MCF 10A (cell line): ENCODE data around the gene MEGF9. TPM values are rescaled to one million over a fixed set of nuclear protein-coding genes. Genes with fewer than 3 reads are reported as not detected.

Source experiments
- BruUV-seq: library from RNA; stranded (reverse); fragments of 400-500 nt; replicated peaks from 2 replicates; lab custom pipeline; 2021; lab: Mats Ljungman, UMichigan
- CTCF ChIA-PET: fragments of 300-600 bp; sonication (Branson Sonifier 250); formaldehyde crosslinking; extraction: SDS; loops from one replicate; lab custom pipeline; 2021; ENCODE audit warnings: antibody characterized with exemption, inconsistent platforms; lab: Yijun Ruan, JAX
- POLR2A ChIA-PET: fragments of 300-600, 350-650 bp; sonication (Branson Sonifier 250); formaldehyde crosslinking; extraction: SDS; loops from one replicate; lab custom pipeline; 2020; ENCODE audit warnings: antibody characterized with exemption, inconsistent platforms; lab: Yijun Ruan, JAX
- DNase-seq: peaks from one replicate; pipeline ENCODE4 v3.0.0-alpha.2; 2018; ENCODE audit not compliant: unreplicated experiment
- H3K27ac Mint-ChIP-seq: one replicate; pipeline ENCODE4 v1.8.0; 2022; ENCODE audit warnings: mild to moderate bottlenecking, low read depth, mixed read lengths; ENCODE audit not compliant: unreplicated experiment
- H3K27me3 Mint-ChIP-seq: one replicate; pipeline ENCODE4 v1.8.0; 2022; ENCODE audit warnings: mixed read lengths; ENCODE audit not compliant: insufficient read depth, unreplicated experiment
- H3K36me3 Mint-ChIP-seq: one replicate; pipeline ENCODE4 v1.8.0; 2022; ENCODE audit warnings: mild to moderate bottlenecking, moderate library complexity, mixed read lengths; ENCODE audit not compliant: insufficient read depth, unreplicated experiment
- H3K4me1 Mint-ChIP-seq: one replicate; pipeline ENCODE4 v1.8.0; 2022; ENCODE audit warnings: mixed read lengths; ENCODE audit not compliant: insufficient read depth, unreplicated experiment
- H3K4me3 Mint-ChIP-seq: one replicate; pipeline ENCODE4 v1.8.0; 2022; ENCODE audit warnings: mild to moderate bottlenecking, moderate library complexity, mixed read lengths; ENCODE audit not compliant: unreplicated experiment
- H3K9me3 Mint-ChIP-seq: one replicate; pipeline ENCODE4 v1.8.0; 2022; ENCODE audit warnings: mixed read lengths; ENCODE audit not compliant: unreplicated experiment
- intact Hi-C: fragments of 100-400 bp; cut with micrococcal nuclease; formaldehyde crosslinking; loops from 2 replicates; pipeline ENCODE4 v1.14.1; 2022
- total RNA-seq: library from RNA; stranded (reverse); gene quantifications from 2 replicates; pipeline ENCODE4 v1.2.3, GENCODE V29; 2022
- TF ChIP-seq, protein P1 (sequence below): fragments of 200-600 bp; IDR thresholded peaks from one replicate; pipeline ENCODE4 v1.8.0; 2022; ENCODE audit warnings: antibody characterized with exemption, mild to moderate bottlenecking; ENCODE audit not compliant: unreplicated experiment

Gene MEGF9
- total RNA-seq, 1 experiment from 2014 or later, result 5.7 TPM

DNA sequence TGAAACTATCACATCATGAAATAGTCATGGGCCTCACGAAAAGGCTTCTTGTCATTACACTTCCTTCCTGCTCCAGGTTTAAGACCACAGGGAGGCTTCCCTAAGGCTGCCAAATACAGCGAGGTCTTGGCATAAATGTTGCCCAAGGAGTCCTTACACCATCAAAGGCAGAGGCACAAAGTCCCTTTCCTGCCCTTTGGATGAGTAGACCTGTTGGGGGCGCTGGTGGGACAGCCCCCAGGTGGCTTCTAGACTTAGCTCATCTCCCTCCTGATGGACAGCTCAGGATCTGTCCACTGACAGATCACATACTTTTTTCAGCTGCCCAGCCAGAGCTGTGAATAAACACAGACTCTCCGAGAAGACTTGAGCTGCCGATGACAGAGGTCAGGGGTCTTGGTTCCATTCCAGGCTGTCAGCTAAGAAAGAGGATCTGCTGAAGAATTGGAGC, 15.5 kb upstream of the MEGF9 start:
- Mint-ChIP-seq H3K27me3 (no peaks in the 10 kb centered on the region), H3K4me1 (peaks cover 14% of the 10 kb centered on the region), H3K4me3 (no peak overlapping the region), H3K27ac (peak overlapping the region; percentile 27), H3K9me3 (no peaks in the 10 kb centered on the region), H3K36me3 (no peaks in the 10 kb centered on the region)
- DNase-seq, result no peak
- intact Hi-C loops, result no loop called here
- CTCF ChIA-PET, result interaction anchor here (0.6 to 3.2 kb wide), 6 partner anchors 12 to 385 kb away, joined by 3 to 20 read pairs (median 4); no protein-coding TSS in a partner anchor
- TF ChIP-seq, protein P1, sequence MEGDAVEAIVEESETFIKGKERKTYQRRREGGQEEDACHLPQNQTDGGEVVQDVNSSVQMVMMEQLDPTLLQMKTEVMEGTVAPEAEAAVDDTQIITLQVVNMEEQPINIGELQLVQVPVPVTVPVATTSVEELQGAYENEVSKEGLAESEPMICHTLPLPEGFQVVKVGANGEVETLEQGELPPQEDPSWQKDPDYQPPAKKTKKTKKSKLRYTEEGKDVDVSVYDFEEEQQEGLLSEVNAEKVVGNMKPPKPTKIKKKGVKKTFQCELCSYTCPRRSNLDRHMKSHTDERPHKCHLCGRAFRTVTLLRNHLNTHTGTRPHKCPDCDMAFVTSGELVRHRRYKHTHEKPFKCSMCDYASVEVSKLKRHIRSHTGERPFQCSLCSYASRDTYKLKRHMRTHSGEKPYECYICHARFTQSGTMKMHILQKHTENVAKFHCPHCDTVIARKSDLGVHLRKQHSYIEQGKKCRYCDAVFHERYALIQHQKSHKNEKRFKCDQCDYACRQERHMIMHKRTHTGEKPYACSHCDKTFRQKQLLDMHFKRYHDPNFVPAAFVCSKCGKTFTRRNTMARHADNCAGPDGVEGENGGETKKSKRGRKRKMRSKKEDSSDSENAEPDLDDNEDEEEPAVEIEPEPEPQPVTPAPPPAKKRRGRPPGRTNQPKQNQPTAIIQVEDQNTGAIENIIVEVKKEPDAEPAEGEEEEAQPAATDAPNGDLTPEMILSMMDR, result no peak
- POLR2A ChIA-PET, result interaction anchor here (0.7 to 2.5 kb wide), 4 partner anchors 15 to 31 kb away, joined by 3 to 10 read pairs (median 7); partner anchors contain the start of gene MEGF9
- BruUV-seq, result no TSS peak

DNA sequence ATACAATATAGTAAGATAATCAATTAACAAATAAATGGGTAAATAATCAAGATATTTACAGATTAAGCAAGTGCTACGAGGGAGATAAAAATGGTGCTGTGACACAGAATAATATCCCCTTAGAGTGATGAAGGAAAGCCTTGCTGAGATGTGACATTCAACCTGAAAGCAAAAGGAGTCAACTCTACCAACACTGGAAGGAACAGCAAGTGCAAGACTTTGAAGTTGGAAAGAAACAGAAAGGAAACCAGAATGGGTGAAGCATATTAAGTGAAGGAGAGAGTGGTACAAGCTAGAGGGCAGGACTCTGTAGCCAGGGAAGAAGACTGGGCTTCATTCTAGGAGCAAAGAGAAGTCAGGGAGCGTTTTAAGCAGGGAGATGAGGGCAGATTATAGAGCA, 12.2 kb upstream of the MEGF9 start:
- no peak overlapping the region for H3K4me3 Mint-ChIP-seq
- H3K27ac Mint-ChIP-seq, result no peak overlapping the region
- H3K27me3 Mint-ChIP-seq, result no peaks in the 10 kb centered on the region
- POLR2A ChIA-PET, result no interaction called here
- DNase-seq, result no peak
- TF ChIP-seq, protein P1, result no peak
- intact Hi-C loops, result no loop called here
- peaks cover 14% of the 10 kb centered on the region for H3K4me1 Mint-ChIP-seq
- no peaks in the 10 kb centered on the region for H3K9me3 Mint-ChIP-seq
- CTCF ChIA-PET, result no interaction called here
- BruUV-seq, result no TSS peak
- no peaks in the 10 kb centered on the region for H3K36me3 Mint-ChIP-seq

DNA sequence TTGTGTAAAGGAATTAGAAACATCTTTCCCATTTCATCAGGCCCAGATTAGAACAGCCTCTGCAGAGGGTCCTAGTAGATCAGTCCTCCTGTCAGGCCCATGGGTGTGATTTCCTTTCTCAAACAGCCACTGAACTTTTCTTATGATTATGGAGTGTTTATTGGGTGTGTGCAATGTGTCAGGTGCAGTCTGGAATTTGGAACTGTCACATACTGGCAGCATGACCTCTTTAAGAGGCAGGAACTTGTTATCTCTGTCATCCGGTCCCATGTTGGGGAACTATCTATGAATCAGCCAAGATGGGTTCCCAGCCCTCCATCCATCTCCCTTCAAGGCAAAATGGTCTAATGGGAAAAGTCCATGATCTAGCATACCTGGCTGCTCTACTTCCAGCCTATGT, 11.6 kb upstream of the MEGF9 start:
- BruUV-seq, result no TSS peak
- no peak for DNase-seq
- POLR2A ChIA-PET, result no interaction called here

DNA sequence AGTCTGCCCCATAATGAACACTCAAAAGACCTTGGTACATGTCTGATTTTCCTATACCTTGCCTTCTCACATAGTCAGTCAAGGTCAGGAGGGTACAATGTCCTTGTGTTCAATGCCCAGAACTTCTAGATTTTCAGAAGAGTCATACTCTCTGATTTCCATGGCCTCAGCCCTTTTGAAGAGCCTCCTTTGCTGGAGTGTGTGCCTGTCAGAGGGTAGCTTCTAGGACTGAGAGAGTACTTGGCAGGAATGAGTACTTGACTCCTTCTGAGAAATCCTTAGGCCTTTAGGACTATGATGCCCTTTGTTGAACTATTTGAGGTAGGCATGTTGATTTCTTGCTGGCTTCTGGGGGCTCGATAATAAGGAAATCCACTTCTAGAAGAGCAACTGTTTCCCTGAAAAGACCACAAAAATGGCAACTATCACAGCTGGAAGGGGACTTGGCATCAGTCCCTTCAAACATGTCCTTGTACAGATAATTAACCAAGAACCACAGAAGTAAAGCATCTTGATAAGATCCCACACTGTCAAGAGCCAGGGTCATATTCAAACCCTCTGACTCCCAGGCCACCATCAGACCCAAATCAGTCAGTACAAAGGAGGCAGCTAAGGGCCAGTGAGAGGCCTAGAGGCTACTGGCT, 10.6 kb upstream of the MEGF9 start:
- POLR2A ChIA-PET, result interaction anchor here (1.6 kb wide), 1 partner anchor 10 kb away, joined by 9 read pairs; the partner anchor contains the start of gene MEGF9
- Mint-ChIP-seq H3K36me3 (no peaks in the 10 kb centered on the region), H3K9me3 (no peaks in the 10 kb centered on the region), H3K27me3 (no peaks in the 10 kb centered on the region), H3K27ac (no peak overlapping the region), H3K4me3 (no peak overlapping the region), H3K4me1 (peaks cover 4% of the 10 kb centered on the region)
- no TSS peak for BruUV-seq
- intact Hi-C loops, result no loop called here
- TF ChIP-seq, protein P1, result no peak
- CTCF ChIA-PET, result no interaction called here
- DNase-seq, result no peak

More for the DNA sequence above, 11.6 kb upstream of the MEGF9 start:
- CTCF ChIA-PET, result no interaction called here
- TF ChIP-seq, protein P1, result no peak
- H3K9me3 Mint-ChIP-seq, result no peaks in the 10 kb centered on the region
- no peaks in the 10 kb centered on the region for H3K36me3 Mint-ChIP-seq
- no peak overlapping the region for H3K4me3 Mint-ChIP-seq
- H3K4me1 Mint-ChIP-seq, result peaks cover 8% of the 10 kb centered on the region
- intact Hi-C loops, result no loop called here
- H3K27me3 Mint-ChIP-seq, result no peaks in the 10 kb centered on the region
- no peak overlapping the region for H3K27ac Mint-ChIP-seq
